K562 (cell line): ENCODE measurements around the gene SDK1. TPM values are rescaled to one million over a fixed set of nuclear protein-coding genes. Genes with fewer than 3 reads are reported as not detected.

Experiments used
- ATAC-seq: fragments of 200-7000 bp; cut with Tn5 transposase; 3 replicates; pipeline ENCODE4 v1.9.1; 2020; ENCODE audit warnings: moderate library complexity
- BruUV-seq: library from RNA; stranded (reverse); fragments of 400-500 nt; replicated peaks from 2 replicates; lab custom pipeline; 2021; lab: Mats Ljungman, UMichigan
- CTCF ChIA-PET: fragments of 300-600 bp; formaldehyde crosslinking; extraction: SDS; loops from one replicate; lab custom pipeline; 2021; ENCODE audit warnings: low intra/inter-chr PET ratio; lab: Yijun Ruan, JAX
- POLR2A ChIA-PET: fragments of 300-600, 350-650 bp; sonication (Branson Sonifier 250); formaldehyde crosslinking; extraction: SDS; loops from one replicate; lab custom pipeline; 2021; ENCODE audit warnings: antibody characterized with exemption, inconsistent platforms; lab: Yijun Ruan, JAX
- DNase-seq, 4 experiments: peaks; one replicate each; pipeline versions ENCODE4 v3.0.0 to v3.0.0-alpha.2; 2011 to 2018; ENCODE audit warnings: low spot score in 3 of 4, mixed read lengths in 3 of 4; ENCODE audit errors: extremely low read depth in 1 of 4
- FAIRE-seq: peaks from 2 replicates; lab custom pipeline; 2011; peaks lifted over from hg19 to GRCh38; lab: Jason Lieb, UNC
- H2AFZ ChIP-seq: 2 replicates; pipeline ENCODE4 v1.6.0; 2011; ENCODE audit warnings: low read depth, low read length, control low read depth, inconsistent platforms
- H3K27ac ChIP-seq: fragments of 200-600 bp; 3 replicates; pipeline ENCODE4 v1.8.0; 2011; ENCODE audit warnings: low read depth, mild to moderate bottlenecking, control low read depth, inconsistent platforms, low read length, moderate library complexity, mixed read lengths; ENCODE audit errors: extremely low read depth
- H3K27me3 ChIP-seq, 2 experiments: fragments of 300-600 bp in 1 of 2; 2 replicates in 1 of 2; 3 replicates in 1 of 2; pipeline versions ENCODE4 v1.6.0 to v1.8.0; 2011; ENCODE audit warnings: inconsistent platforms in 2 of 2, low read length in 2 of 2, mild to moderate bottlenecking in 1 of 2, mixed read lengths in 1 of 2, moderate library complexity in 1 of 2; ENCODE audit not compliant: control insufficient read depth in 2 of 2, insufficient read depth in 2 of 2
- H3K36me3 ChIP-seq: fragments of 300-600 bp; 3 replicates; pipeline ENCODE4 v1.8.0; 2011; ENCODE audit warnings: mild to moderate bottlenecking, low read length, inconsistent platforms; ENCODE audit not compliant: control insufficient read depth, insufficient read depth
- H3K4me1 ChIP-seq, 2 experiments: fragments of 200-600 bp in 1 of 2; replicated peaks in 1 of 2; 2 replicates in 1 of 2; 3 replicates in 1 of 2; pipeline versions ENCODE4 v1.5.1 to v1.8.0; 2011; ENCODE audit warnings: inconsistent platforms in 2 of 2, low read length in 2 of 2, mild to moderate bottlenecking in 1 of 2, mixed read lengths in 1 of 2, moderate library complexity in 1 of 2; ENCODE audit not compliant: control insufficient read depth in 2 of 2, insufficient read depth in 2 of 2
- H3K4me2 ChIP-seq: 2 replicates; pipeline ENCODE4 v1.6.1; 2011; ENCODE audit warnings: low read length, control low read depth, inconsistent platforms, mixed read lengths; ENCODE audit not compliant: insufficient read depth
- H3K4me3 ChIP-seq: fragments of 200-600 bp; sonication (generic), shearing (Covaris generic); 2 replicates; pipeline ENCODE4 v1.5.1; 2016; ENCODE audit warnings: control low read depth, inconsistent platforms
- H3K79me2 ChIP-seq: fragments of 200-600 bp; 3 replicates; pipeline ENCODE4 v1.8.0; 2011; ENCODE audit warnings: low read length, inconsistent platforms; ENCODE audit not compliant: control insufficient read depth, insufficient read depth
- H3K9ac ChIP-seq, 2 experiments: 2 replicates each; pipeline versions ENCODE4 v1.6.0 to v1.6.1; 2011; ENCODE audit warnings: low read depth in 2 of 2, low read length in 2 of 2, control low read depth in 1 of 2, inconsistent platforms in 1 of 2, mild to moderate bottlenecking in 1 of 2, mixed read lengths in 1 of 2; ENCODE audit not compliant: insufficient read depth in 1 of 2
- H3K9me1 ChIP-seq: one replicate; pipeline ENCODE4 v1.6.0; 2011; ENCODE audit warnings: inconsistent platforms, mild to moderate bottlenecking, low read length, moderate library complexity; ENCODE audit not compliant: control insufficient read depth, insufficient read depth
- H3K9me3 ChIP-seq: replicated peaks from 2 replicates; pipeline ENCODE4 v1.5.1; 2011; ENCODE audit warnings: low read depth, low read length, inconsistent platforms; ENCODE audit not compliant: control insufficient read depth, insufficient read depth
- H4K20me1 ChIP-seq: replicated peaks from 2 replicates; pipeline ENCODE4 v1.6.1; 2011; ENCODE audit warnings: low read length, inconsistent platforms, mixed read lengths; ENCODE audit not compliant: control insufficient read depth, insufficient read depth
- ATF2 ChIP-seq: sonication (generic); formaldehyde crosslinking; IDR thresholded peaks from 2 replicates; pipeline ENCODE4 v1.8.1; 2022; ENCODE audit warnings: missing genetic modification reagents
- CC2D1A ChIP-seq: fragments of 450-650 bp; IDR thresholded peaks from 2 replicates; pipeline ENCODE4 v1.6.1; 2017; ENCODE audit warnings: mild to moderate bottlenecking
- CLOCK ChIP-seq: fragments of 250-450 bp; sonication (Bioruptor Pico); IDR thresholded peaks from 2 replicates; pipeline ENCODE4 v1.4.0; 2020; ENCODE audit warnings: mild to moderate bottlenecking, moderate library complexity, borderline replicate concordance
- ERF ChIP-seq: fragments of 450-650 bp; formaldehyde crosslinking; IDR thresholded peaks from 2 replicates; pipeline ENCODE4 v1.4.0; 2020; ENCODE audit warnings: mild to moderate bottlenecking, mixed read lengths
- KLF16 ChIP-seq: IDR thresholded peaks from 2 replicates; pipeline ENCODE4 v1.6.1; 2016; ENCODE audit warnings: antibody characterized with exemption
- MXI1 ChIP-seq: IDR thresholded peaks from 2 replicates; pipeline ENCODE4 v1.6.1; 2011; ENCODE audit warnings: low read depth, mild to moderate bottlenecking, improper control_type of control experiment, low read length
- NFIC ChIP-seq: fragments of 450-650 bp; IDR thresholded peaks from 2 replicates; pipeline ENCODE4 v1.6.1; 2017; ENCODE audit warnings: mild to moderate bottlenecking, inconsistent platforms
- PYGO2 ChIP-seq: fragments of 450-650 bp; IDR thresholded peaks from 2 replicates; pipeline ENCODE4 v1.6.1; 2016; ENCODE audit warnings: mild to moderate bottlenecking, missing genetic modification characterization, moderate library complexity, missing compliant biosample characterization
- RBM17 ChIP-seq: fragments of 200-400 bp; formaldehyde crosslinking; IDR thresholded peaks from 2 replicates; pipeline ENCODE4 v1.6.1; 2017; ENCODE audit warnings: low read depth, mild to moderate bottlenecking, low read length, borderline replicate concordance
- SIRT6 ChIP-seq: IDR thresholded peaks from one replicate; pipeline ENCODE4 v1.6.1; 2012; ENCODE audit warnings: low read depth, mild to moderate bottlenecking, control low read depth, inconsistent platforms, low read length, moderate library complexity
- SMARCB1 ChIP-seq: IDR thresholded peaks from 2 replicates; pipeline ENCODE4 v1.6.1; 2011; ENCODE audit warnings: improper control_type of control experiment, low read depth; ENCODE audit not compliant: insufficient read length
- SMARCE1 ChIP-seq: fragments of 450-650 bp; IDR thresholded peaks from 2 replicates; pipeline ENCODE4 v1.7.1; 2016; ENCODE audit warnings: mild to moderate bottlenecking
- SRSF3 ChIP-seq: fragments of 200-400 bp; formaldehyde crosslinking; IDR thresholded peaks from 2 replicates; pipeline ENCODE4 v1.6.1; 2016; ENCODE audit warnings: mild to moderate bottlenecking, low read length, moderate library complexity; ENCODE audit not compliant: insufficient read depth
- WHSC1 ChIP-seq: IDR thresholded peaks from one replicate; pipeline ENCODE4 v1.6.1; 2012; ENCODE audit warnings: low read length, control low read depth, inconsistent platforms
- ZEB2 ChIP-seq: fragments of 450-650 bp; IDR thresholded peaks from 2 replicates; pipeline ENCODE4 v1.6.1; 2016
- ZNF212 ChIP-seq: fragments of 450-650 bp; formaldehyde crosslinking; IDR thresholded peaks from 2 replicates; pipeline ENCODE4 v1.4.0; 2020; ENCODE audit warnings: mild to moderate bottlenecking
- WGBS: fragments of 100-300 bp; shearing (Covaris generic); methylation state at CpG from one replicate; pipeline ENCODE4 v1.1.6; 2016; ENCODE audit warnings: low coverage, mixed read lengths; ENCODE audit not compliant: insufficient coverage; ENCODE audit errors: missing lambda C conversion rate; 5-methylcytosine and 5-hydroxymethylcytosine counted together
- in situ Hi-C: fragments of 300-500 bp; cut with MboI; formaldehyde crosslinking; loops from 4 replicates; pipeline ENCODE4 v1.15.0; 2018; ENCODE audit warnings: inconsistent platforms, mixed read lengths
- intact Hi-C: fragments of 100-400 bp; cut with micrococcal nuclease; formaldehyde crosslinking; loops from 2 replicates; pipeline ENCODE4 v1.14.2; 2022
- polyA plus RNA-seq, 8 experiments: library from polyadenylated mRNA; depleted of rRNA in 4 of 8; stranded (reverse) in 5 of 8; unstranded in 3 of 8; fragments of >200 nt; fragmentation: Nextera tagmentation in 2 of 8; fragmentation: Illumina TruSeq in 1 of 8; extraction: Ambion mirVana in 2 of 8; extraction: Trizol in 1 of 8; gene quantifications; 2 replicates each; pipeline versions ENCODE4 v1.2.1 to v1.2.3, GENCODE V29; 2011 to 2014; ENCODE audit warnings: inconsistent platforms in 1 of 8, missing spikeins in 1 of 8
- total RNA-seq, 7 experiments: library from RNA; depleted of rRNA in 6 of 7; stranded (reverse); fragments of >200 nt in 6 of 7; fragmentation: Illumina TruSeq in 2 of 7; extraction: Trizol in 2 of 7; gene quantifications; 2 replicates each; pipeline versions ENCODE4 v1.2.1 to v1.2.3, GENCODE V29; 2011 to 2021; ENCODE audit warnings: low replicate concordance in 1 of 7
- TF ChIP-seq, protein P1 (sequence below), 2 experiments: IDR thresholded peaks in 1 of 2; conservative IDR thresholded peaks in 1 of 2; 2 replicates each; pipeline ENCODE4 v1.6.1; 2016; ENCODE audit warnings: low read depth in 2 of 2, mild to moderate bottlenecking in 1 of 2, missing compliant biosample characterization in 1 of 2, missing genetic modification characterization in 1 of 2, moderate library complexity in 1 of 2

Gene SDK1
- total and polyA plus RNA-seq, 9 of the 15 experiments (the other 6 are each of a cell fraction or from before 2014, with no cell fraction given): 0.16 TPM; not detected in 8

DNA sequence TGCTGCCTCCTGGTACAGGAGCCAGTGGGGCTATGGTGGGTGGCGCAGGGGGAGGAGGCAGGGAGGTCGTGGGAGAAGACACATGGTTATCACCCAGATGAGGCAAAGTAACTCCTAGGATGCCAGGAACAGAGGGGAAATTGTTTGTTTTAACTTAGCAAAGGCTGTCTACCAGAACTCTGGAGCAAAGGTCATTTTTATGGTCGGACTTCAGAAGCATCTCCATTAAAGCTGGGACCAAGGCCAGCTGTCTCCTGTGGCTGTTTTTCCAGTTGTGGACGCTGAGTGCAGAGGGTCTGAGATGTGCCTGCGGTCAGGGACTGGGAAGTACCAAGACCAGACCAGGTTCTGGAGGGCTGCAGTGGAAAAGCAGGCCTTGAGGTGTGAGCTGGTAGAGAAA is 855.1 kb downstream of the SDK1 start:
- Histone ChIP-seq H4K20me1 (no peaks in the 10 kb centered on the region; the same call in 1 of the 2 replicates), H3K36me3 (no peaks in the 10 kb centered on the region), H3K9ac (no peak overlapping the region), H3K9me3 (no peaks in the 10 kb centered on the region), H3K4me2 (no peak overlapping the region), H3K27me3 (peaks cover 27 to 69% of the 10 kb centered on the region in 2 experiments; a peak in 4 of 5 replicates), H3K79me2 (no peaks in the 10 kb centered on the region), H3K9me1 (peaks cover 3% of the 10 kb centered on the region), H3K4me1 (no peaks in the 10 kb centered on the region), H2AFZ (no peak overlapping the region), H3K4me3 (no peak overlapping the region), H3K27ac (no peak overlapping the region)
- POLR2A ChIA-PET: no interaction called here
- no TSS peak for BruUV-seq
- ATAC-seq (no peak), FAIRE-seq (no peak), DNase-seq (no peak)
- CTCF ChIA-PET: no interaction called here
- intact Hi-C loops (no loop called here), in situ Hi-C loops (no loop called here)
- TF ChIP-seq ATF2 (CRISPR knock-in tag) (no peak), ZEB2 (no peak), ERF (CRISPR knock-in tag) (no peak), SIRT6 (no peak), SMARCE1 (no peak), WHSC1 (no peak), SRSF3 (no peak), ZNF212 (CRISPR knock-in tag) (no peak), NFIC (no peak), RBM17 (no peak), KLF16 (no peak), PYGO2 (no peak), CLOCK (CRISPR knock-in tag) (no peak), SMARCB1 (no peak), MXI1 (no peak), CC2D1A (no peak)
- TF ChIP-seq, protein P1, sequence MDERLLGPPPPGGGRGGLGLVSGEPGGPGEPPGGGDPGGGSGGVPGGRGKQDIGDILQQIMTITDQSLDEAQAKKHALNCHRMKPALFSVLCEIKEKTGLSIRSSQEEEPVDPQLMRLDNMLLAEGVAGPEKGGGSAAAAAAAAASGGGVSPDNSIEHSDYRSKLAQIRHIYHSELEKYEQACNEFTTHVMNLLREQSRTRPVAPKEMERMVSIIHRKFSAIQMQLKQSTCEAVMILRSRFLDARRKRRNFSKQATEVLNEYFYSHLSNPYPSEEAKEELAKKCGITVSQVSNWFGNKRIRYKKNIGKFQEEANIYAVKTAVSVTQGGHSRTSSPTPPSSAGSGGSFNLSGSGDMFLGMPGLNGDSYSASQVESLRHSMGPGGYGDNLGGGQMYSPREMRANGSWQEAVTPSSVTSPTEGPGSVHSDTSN (CRISPR knock-in tag; IDR thresholded peaks at IDR 0.05; ENCODE audit: low read depth): no peak
- TF ChIP-seq, protein P1 (tag; conservative IDR thresholded peaks at IDR 0.05; ENCODE audit: low read depth): no peak
- WGBS: 4% methylated on average over 5 of the region's 5 CpGs
